ENCODE measurements around the gene REEP6. TPM values are rescaled to one million over a fixed set of nuclear protein-coding genes. Genes with fewer than 3 reads are reported as not detected.
"Not testable (repeated sequence)": the region's sequence is repeated elsewhere in the genome, so short reads cannot be mapped to it uniquely, and the experiment has no call there.

The REEP6 gene
- total RNA-seq, 2 experiments from 2014 or later, result 2.0 to 2.3 TPM

DNA sequence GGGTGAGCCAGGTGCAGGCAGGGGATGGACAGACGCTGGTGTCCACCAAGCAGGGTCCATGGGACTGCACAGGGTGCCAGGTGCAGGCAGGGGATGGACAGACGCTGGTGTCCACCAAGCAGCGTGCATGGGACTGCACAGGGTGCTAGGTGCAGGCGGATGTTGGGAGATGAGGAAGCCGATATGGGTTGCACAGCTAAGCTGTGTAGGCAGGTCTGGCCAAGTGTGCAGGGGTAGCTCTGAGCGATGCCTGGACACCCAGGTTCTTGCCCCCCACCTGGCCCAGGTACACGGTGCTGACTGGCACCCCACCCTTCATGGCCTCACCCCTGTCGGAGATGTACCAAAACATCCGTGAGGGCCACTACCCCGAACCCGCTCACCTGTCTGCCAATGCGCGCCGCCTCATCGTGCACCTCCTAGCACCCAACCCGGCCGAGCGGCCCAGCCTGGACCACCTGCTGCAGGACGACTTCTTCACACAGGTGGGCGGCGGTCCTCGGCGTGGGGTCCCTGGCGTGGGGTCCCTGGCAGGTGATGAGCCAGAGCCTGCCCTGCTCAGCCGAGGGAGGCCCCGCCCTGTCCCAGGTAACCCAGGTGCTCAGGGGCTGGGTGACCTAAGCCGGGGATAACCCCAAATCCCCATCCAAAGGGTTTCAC is 36.8 kb downstream of the REEP6 start:
- CTCF ChIA-PET, result no interaction called here
- POLR2A ChIA-PET, result no interaction called here

DNA sequence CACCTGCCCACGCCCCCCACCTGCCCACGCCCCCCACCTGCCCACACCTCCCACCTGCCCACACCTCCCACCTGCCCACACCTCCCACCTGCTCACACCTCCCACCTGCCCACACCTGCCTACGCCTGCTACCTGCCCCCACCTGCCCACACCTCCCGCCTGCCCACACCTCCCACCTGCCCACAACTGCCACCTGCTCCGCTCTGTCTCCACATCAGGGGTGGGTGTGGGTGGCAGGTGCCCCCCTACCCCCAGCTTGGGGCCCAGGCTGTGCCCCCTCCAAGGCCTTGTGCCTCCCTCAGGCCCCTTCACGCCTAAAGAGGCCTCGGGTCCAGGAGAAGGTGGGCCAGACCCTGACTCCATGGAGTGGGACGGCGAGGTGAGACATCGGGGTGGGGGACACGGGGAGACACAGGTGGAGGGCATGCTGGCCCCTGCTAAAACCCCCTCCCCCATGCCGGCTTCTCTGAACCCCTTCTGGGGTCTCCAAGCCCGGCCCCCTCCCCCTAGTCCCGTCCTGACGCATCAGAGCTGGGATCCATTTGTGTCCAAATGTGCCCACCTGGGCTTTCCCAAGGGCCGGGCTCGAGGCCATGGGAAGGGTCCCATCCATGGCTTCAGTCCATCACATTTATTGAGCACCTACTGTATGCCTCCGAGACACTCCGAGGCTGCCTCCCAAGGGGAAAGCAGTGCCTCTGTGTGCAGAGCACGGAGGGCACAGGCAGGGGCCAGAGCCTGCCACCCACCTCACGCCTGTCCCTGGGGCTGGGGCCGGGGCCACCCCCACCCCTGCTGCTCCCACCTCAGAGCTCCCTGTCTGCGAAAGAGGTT is 37.8 kb downstream of the REEP6 start:
- ChIA-PET CTCF (no interaction called here), POLR2A (no interaction called here)

GRCh38 chr19:1529430-1529816 is 38.4 kb downstream of the REEP6 start:
- ChIA-PET CTCF (no interaction called here), POLR2A (no interaction called here)

- POLR2A ChIA-PET, CTCF ChIA-PET: not testable (repeated sequence)
Observed at GRCh38 chr19:1530856-1531255, 39.9 kb downstream of the REEP6 start.

GRCh38 chr19:1531587-1531986 is 40.6 kb downstream of the REEP6 start:
- CTCF ChIA-PET, result interaction anchor here (0.7 to 1.0 kb wide), 2 partner anchors 15 to 236 kb away, joined by 3 read pairs; no protein-coding TSS in a partner anchor
- POLR2A ChIA-PET, result no interaction called here

DNA sequence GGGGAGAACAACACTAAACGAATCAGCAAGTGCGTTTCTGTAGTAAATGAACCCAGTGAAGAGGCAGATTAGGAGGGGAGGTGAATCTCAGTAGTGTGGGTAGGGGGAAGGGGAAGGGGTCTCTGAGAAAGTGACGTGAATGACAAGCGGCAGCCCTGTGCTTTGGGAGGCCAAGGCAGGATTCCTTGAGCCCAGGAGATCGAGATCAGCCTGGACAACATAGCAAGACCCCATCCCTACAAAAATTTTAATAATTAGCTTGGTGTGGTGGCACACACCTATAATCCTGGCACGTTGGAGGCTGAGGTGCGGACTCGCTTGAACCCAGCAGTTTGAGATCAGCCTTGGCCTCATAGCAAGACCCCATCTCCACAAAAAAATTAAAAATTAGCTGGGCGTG is 41.0 kb downstream of the REEP6 start:
- CTCF ChIA-PET, result interaction anchor here (0.7 to 1.0 kb wide), 2 partner anchors 14 to 235 kb away, joined by 3 read pairs; no protein-coding TSS in a partner anchor
- POLR2A ChIA-PET, result no interaction called here

DNA sequence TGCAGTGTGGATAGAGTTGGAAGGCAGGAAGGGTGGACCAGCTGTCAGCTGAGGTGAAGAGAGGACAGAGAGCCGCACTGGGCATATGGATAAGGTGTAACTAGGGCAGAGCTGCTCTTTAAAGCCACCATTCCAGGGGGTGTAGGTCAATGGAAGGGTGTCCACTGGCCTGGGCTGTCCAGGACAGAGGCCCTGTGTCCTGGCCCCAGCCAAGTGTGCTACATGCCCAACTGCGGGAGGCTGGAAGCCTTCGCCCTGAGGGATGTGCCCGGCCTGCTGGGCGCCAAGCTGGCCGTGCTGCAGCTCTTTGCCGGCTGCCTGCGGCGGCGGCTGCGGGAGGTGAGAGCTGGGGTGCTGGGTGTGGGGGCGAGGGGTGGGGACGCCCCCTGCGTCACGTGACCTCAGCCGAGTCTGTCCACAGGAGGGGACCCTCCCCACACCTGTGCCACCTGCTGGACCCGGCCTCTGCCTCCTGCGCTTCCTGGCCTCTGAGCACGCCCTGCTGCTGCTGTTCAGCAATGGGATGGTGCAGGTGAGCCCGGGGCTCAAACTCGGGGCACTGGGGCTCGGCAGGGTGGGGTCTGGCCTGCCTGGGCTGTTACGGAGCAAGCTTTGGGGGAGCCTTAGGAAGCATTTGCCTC is 42.6 kb downstream of the REEP6 start:
- POLR2A ChIA-PET, result no interaction called here
- CTCF ChIA-PET, result interaction anchor here (0.6 kb wide), 1 partner anchor 763 kb away, joined by 3 read pairs; no protein-coding TSS in a partner anchor

- POLR2A ChIA-PET, result no interaction called here
- CTCF ChIA-PET, result no interaction called here
Observed at GRCh38 chr19:1534972-1535371, 44.0 kb downstream of the REEP6 start.

DNA sequence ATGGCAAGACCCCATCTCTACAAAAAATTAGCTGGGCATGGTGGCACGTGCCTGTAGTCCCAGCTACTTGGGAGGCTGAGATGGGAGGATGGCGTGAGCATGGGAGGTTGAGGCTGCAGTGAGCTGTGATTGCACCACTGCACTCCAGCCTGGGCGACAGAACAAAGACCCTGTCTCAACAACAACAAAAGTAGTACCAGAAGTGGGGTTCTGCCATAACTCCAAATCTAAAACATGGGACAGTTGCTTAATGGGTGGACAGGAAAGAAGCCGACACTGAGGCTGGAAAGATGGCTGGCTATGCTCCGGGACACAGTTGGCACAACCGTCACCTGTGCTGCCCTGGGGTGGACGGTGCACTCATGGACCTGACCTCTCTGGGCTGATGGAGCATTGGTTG is 44.7 kb downstream of the REEP6 start:
- CTCF ChIA-PET, POLR2A ChIA-PET: not testable (repeated sequence)

GRCh38 chr19:1538978-1539377 is 48.0 kb downstream of the REEP6 start:
- ChIA-PET CTCF (no interaction called here), POLR2A (no interaction called here)

GRCh38 chr19:1539749-1540148 is 48.8 kb downstream of the REEP6 start:
- POLR2A ChIA-PET, CTCF ChIA-PET: not testable (repeated sequence)

GRCh38 chr19:1540365-1540925 is 49.5 kb downstream of the REEP6 start:
- CTCF ChIA-PET, result interaction anchor here (0.7 kb wide), 1 partner anchor 228 kb away, joined by 3 read pairs; no protein-coding TSS in a partner anchor
- POLR2A ChIA-PET, result no interaction called here

Other genes with a start within 250 kb of the REEP6 start
- 100 to 1,000 TPM; 193 to 194 TPM for gene ATP5F1D, start 249.4 kb upstream of the REEP6 start, total RNA-seq
- gene MIDN, start 242.6 kb upstream of the REEP6 start, total RNA-seq, result 10 to 100 TPM; 45.3 to 50.0 TPM
- gene CIRBP, start 221.8 kb upstream of the REEP6 start, total RNA-seq, result 100 to 1,000 TPM; 207 to 210 TPM
- gene FAM174C, start 215.7 kb upstream of the REEP6 start, total RNA-seq, result 100 to 1,000 TPM; 105 to 112 TPM
- not detected for gene EFNA2, start 205.3 kb upstream of the REEP6 start, total RNA-seq
- 100 to 1,000 TPM in 1 of 2 experiments, 10 to 100 TPM in 1; 99.4 to 104 TPM for gene NDUFS7, start 107.3 kb upstream of the REEP6 start, total RNA-seq
- 10 to 100 TPM; 29.3 to 30.8 TPM for gene GAMT, start 89.6 kb upstream of the REEP6 start, total RNA-seq
- 100 to 1,000 TPM; 295 to 300 TPM for gene DAZAP1, start 83.6 kb upstream of the REEP6 start, total RNA-seq
- 1,000 to 10,000 TPM; 1,429 to 1,438 TPM for gene RPS15, start 52.8 kb upstream of the REEP6 start, total RNA-seq
- gene APC2, start 41.1 kb upstream of the REEP6 start, total RNA-seq, result under 1 TPM; 0.06 to 0.13 TPM
- gene C19orf25, start 12.0 kb upstream of the REEP6 start, total RNA-seq, result 10 to 100 TPM; 33.4 to 36.5 TPM
- gene PCSK4, start 831 bp upstream of the REEP6 start, total RNA-seq, result 1 to 10 TPM; 1.3 TPM
- gene ADAMTSL5, start 21.8 kb downstream of the REEP6 start, total RNA-seq, result 1 to 10 TPM; 1.6 to 2.6 TPM
- not detected for gene PLK5, start 32.9 kb downstream of the REEP6 start, total RNA-seq
- gene MEX3D, start 77.1 kb downstream of the REEP6 start, total RNA-seq, result 10 to 100 TPM; 11.0 to 11.9 TPM
- 100 to 1,000 TPM; 127 to 130 TPM for gene MBD3, start 101.7 kb downstream of the REEP6 start, total RNA-seq
- 100 to 1,000 TPM; 254 to 264 TPM for gene UQCR11, start 114.3 kb downstream of the REEP6 start, total RNA-seq
- gene TCF3, start 161.4 kb downstream of the REEP6 start, total RNA-seq, result 100 to 1,000 TPM; 103 to 109 TPM

All from activated CD8-positive, alpha-beta memory T cell treated with anti-CD3 and anti-CD28 coated beads for 36 hours (primary cell).